ENCODE results near the gene ANKZF1.

ANKZF1 gene

DNA sequence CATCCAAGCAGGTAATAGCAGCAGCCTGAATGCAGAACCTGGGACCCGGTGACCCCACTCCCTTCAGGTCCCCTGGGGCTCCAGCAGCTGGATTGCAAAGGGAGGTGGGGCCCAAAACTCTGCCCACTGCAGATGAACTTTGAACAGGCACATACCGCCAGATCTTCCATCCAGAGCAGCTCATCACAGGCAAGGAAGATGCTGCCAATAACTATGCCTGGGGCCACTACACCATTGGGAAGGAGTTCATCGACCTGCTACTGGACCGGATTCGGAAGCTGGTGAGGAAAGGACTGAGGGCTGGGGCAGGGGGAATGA is 40.4 kb downstream of the ANKZF1 start:
- Histone ChIP-seq H3K27me3 (ENCODE audit: insufficient read depth, low read length, poor library complexity) (peaks cover 12% of the 10 kb centered on the region), H3K9ac (ENCODE audit: low read depth, low read length) (no peak overlapping the region), H3K4me1 (ENCODE audit: insufficient read depth, low read length) (no peaks in the 10 kb centered on the region), H3K27ac (ENCODE audit: low read length) (no peak overlapping the region), H3K36me3 (ENCODE audit: insufficient read depth, low read length) (no peaks in the 10 kb centered on the region), H4K20me1 (ENCODE audit: insufficient read depth, low read length) (no peaks in the 10 kb centered on the region), H3K79me2 (ENCODE audit: insufficient read depth, low read length) (no peaks in the 10 kb centered on the region), H3K4me3 (ENCODE audit: low read depth in 1 of 2, low read length in 2 of 2) (no peak overlapping the region), H3K9me3 (ENCODE audit: insufficient read depth, low read length, severe bottlenecking) (no peaks in the 10 kb centered on the region), H3K4me2 (ENCODE audit: insufficient read depth, low read length) (no peak overlapping the region), H2AFZ (ENCODE audit: low read depth, low read length) (no peak overlapping the region)
- TF ChIP-seq, protein P1, sequence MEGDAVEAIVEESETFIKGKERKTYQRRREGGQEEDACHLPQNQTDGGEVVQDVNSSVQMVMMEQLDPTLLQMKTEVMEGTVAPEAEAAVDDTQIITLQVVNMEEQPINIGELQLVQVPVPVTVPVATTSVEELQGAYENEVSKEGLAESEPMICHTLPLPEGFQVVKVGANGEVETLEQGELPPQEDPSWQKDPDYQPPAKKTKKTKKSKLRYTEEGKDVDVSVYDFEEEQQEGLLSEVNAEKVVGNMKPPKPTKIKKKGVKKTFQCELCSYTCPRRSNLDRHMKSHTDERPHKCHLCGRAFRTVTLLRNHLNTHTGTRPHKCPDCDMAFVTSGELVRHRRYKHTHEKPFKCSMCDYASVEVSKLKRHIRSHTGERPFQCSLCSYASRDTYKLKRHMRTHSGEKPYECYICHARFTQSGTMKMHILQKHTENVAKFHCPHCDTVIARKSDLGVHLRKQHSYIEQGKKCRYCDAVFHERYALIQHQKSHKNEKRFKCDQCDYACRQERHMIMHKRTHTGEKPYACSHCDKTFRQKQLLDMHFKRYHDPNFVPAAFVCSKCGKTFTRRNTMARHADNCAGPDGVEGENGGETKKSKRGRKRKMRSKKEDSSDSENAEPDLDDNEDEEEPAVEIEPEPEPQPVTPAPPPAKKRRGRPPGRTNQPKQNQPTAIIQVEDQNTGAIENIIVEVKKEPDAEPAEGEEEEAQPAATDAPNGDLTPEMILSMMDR (IDR thresholded peaks at IDR 0.05; ENCODE audit: borderline replicate concordance, extremely low read depth, low read length, poor library complexity, severe bottlenecking) = no peak
- DNase-seq (no peak), ATAC-seq (ENCODE audit: insufficient read depth, low read depth) (no peak)

DNA sequence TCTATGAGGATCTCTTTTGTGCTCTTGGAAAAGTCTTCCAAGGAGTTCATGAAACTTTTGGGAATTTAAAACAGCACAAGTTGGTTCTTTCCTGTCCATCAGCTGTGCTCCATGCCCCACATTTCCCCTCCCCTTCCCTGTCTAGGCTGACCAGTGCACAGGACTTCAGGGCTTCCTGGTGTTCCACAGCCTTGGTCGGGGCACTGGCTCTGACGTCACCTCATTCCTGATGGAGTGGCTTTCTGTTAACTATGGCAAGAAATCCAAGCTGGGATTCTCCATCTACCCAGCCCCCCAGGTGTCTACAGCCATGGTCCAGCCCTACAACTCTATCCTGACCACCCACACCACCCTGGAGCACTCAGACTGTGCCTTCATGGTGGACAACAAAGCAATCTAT is 41.4 kb downstream of the ANKZF1 start:
- no peak overlapping the region for H3K4me3 ChIP-seq (ENCODE audit: low read depth in 1 of 2, low read length in 2 of 2)
- H3K79me2 ChIP-seq (ENCODE audit: insufficient read depth, low read length) = no peaks in the 10 kb centered on the region
- H3K4me1 ChIP-seq (ENCODE audit: insufficient read depth, low read length) = no peaks in the 10 kb centered on the region
- no peaks in the 10 kb centered on the region for H3K36me3 ChIP-seq (ENCODE audit: insufficient read depth, low read length)
- ATAC-seq (ENCODE audit: insufficient read depth, low read depth) (no peak), DNase-seq (no peak)
- no peak for TF ChIP-seq EZH2 (IDR thresholded peaks at IDR 0.05; ENCODE audit: borderline replicate concordance, low read depth, low read length, severe bottlenecking)
- TF ChIP-seq, protein P1 (IDR thresholded peaks at IDR 0.05; ENCODE audit: borderline replicate concordance, extremely low read depth, low read length, poor library complexity, severe bottlenecking) = no peak
- no peak overlapping the region for H3K9ac ChIP-seq (ENCODE audit: low read depth, low read length)
- H3K27ac ChIP-seq (ENCODE audit: low read length) = no peak overlapping the region
- peaks cover 12% of the 10 kb centered on the region for H3K27me3 ChIP-seq (ENCODE audit: insufficient read depth, low read length, poor library complexity)
- H3K9me3 ChIP-seq (ENCODE audit: insufficient read depth, low read length, severe bottlenecking) = no peaks in the 10 kb centered on the region
- no peak overlapping the region for H3K4me2 ChIP-seq (ENCODE audit: insufficient read depth, low read length)
- no peaks in the 10 kb centered on the region for H4K20me1 ChIP-seq (ENCODE audit: insufficient read depth, low read length)
- no peak overlapping the region for H2AFZ ChIP-seq (ENCODE audit: low read depth, low read length)

DNA sequence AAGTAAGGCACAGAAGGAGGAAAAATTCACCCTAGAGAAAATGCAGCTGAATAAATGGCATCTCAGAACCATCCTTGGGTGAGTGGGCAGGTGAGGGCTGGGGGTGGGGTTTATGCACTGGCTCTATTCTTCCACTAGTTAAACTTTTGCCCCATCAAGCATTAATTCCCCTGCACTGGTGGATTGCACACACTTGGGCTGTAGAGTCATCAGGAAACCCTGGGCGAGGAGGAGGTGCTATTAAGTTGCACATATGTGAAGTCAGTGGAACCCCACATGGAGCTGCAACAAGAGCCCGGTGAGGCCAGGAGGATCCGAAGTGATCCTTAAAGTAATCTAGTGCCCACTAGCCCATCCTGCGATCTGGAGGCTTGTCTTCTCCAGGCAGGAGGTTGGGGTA is 42.8 kb downstream of the ANKZF1 start:
- H3K79me2 ChIP-seq (ENCODE audit: insufficient read depth, low read length) = no peaks in the 10 kb centered on the region
- no peak overlapping the region for H3K4me3 ChIP-seq (ENCODE audit: low read depth in 1 of 2, low read length in 2 of 2)
- ATAC-seq (ENCODE audit: insufficient read depth, low read depth) (no peak), DNase-seq (no peak)
- peaks cover 12% of the 10 kb centered on the region for H3K27me3 ChIP-seq (ENCODE audit: insufficient read depth, low read length, poor library complexity)
- no peak for TF ChIP-seq EZH2 (IDR thresholded peaks at IDR 0.05; ENCODE audit: borderline replicate concordance, low read depth, low read length, severe bottlenecking)
- TF ChIP-seq, protein P1 (IDR thresholded peaks at IDR 0.05; ENCODE audit: borderline replicate concordance, extremely low read depth, low read length, poor library complexity, severe bottlenecking) = no peak
- no peak overlapping the region for H3K4me2 ChIP-seq (ENCODE audit: insufficient read depth, low read length)
- H3K9ac ChIP-seq (ENCODE audit: low read depth, low read length) = no peak overlapping the region
- no peaks in the 10 kb centered on the region for H3K36me3 ChIP-seq (ENCODE audit: insufficient read depth, low read length)
- H3K9me3 ChIP-seq (ENCODE audit: insufficient read depth, low read length, severe bottlenecking) = no peaks in the 10 kb centered on the region
- peaks cover 1% of the 10 kb centered on the region; the same call in 1 of the 2 replicates for H4K20me1 ChIP-seq (ENCODE audit: insufficient read depth, low read length)
- H3K4me1 ChIP-seq (ENCODE audit: insufficient read depth, low read length) = peaks cover under 1% of the 10 kb centered on the region
- H3K27ac ChIP-seq (ENCODE audit: low read length) = no peak overlapping the region
- no peak overlapping the region for H2AFZ ChIP-seq (ENCODE audit: low read depth, low read length)

DNA sequence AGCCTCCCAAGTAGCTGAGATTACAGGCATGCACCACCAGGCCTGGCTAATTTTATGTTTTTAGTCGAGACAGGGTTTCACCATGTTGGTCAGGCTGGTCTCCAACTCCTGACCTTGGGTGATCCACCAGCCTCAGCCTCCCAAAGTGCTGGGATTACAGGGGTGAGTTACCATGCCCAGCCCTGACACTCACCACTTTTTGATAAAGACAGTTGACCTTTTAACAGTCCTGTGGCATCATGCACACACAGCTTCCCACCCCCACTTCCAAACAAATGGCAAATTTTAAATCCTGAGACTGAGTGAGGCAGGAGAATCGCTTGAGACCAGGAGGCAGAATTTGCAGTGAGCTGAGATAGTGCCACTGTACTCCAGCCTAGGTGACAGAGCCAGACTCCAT is 43.4 kb downstream of the ANKZF1 start:
- no peak for ATAC-seq (ENCODE audit: insufficient read depth, low read depth)
- no peak overlapping the region for H3K9ac ChIP-seq (ENCODE audit: low read depth, low read length)
- H4K20me1 ChIP-seq (ENCODE audit: insufficient read depth, low read length) = peaks cover 4% of the 10 kb centered on the region; the same call in 1 of the 2 replicates
- H3K27me3 ChIP-seq (ENCODE audit: insufficient read depth, low read length, poor library complexity) = peaks cover 12% of the 10 kb centered on the region
- no peak overlapping the region for H3K27ac ChIP-seq (ENCODE audit: low read length)
- H3K36me3 ChIP-seq (ENCODE audit: insufficient read depth, low read length) = no peaks in the 10 kb centered on the region
- no peaks in the 10 kb centered on the region for H3K9me3 ChIP-seq (ENCODE audit: insufficient read depth, low read length, severe bottlenecking)
- no peak for DNase-seq
- H3K79me2 ChIP-seq (ENCODE audit: insufficient read depth, low read length) = no peaks in the 10 kb centered on the region
- no peak overlapping the region for H2AFZ ChIP-seq (ENCODE audit: low read depth, low read length)
- no peak overlapping the region for H3K4me2 ChIP-seq (ENCODE audit: insufficient read depth, low read length)
- H3K4me1 ChIP-seq (ENCODE audit: insufficient read depth, low read length) = peaks cover 7% of the 10 kb centered on the region
- no peak for TF ChIP-seq EZH2 (IDR thresholded peaks at IDR 0.05; ENCODE audit: borderline replicate concordance, low read depth, low read length, severe bottlenecking)
- TF ChIP-seq, protein P1 (IDR thresholded peaks at IDR 0.05; ENCODE audit: borderline replicate concordance, extremely low read depth, low read length, poor library complexity, severe bottlenecking) = no peak
- H3K4me3 ChIP-seq (ENCODE audit: low read depth in 1 of 2, low read length in 2 of 2) = no peak overlapping the region

Measured in DND-41 (cell line).